Activated CD4-positive, alpha-beta memory T cell treated with anti-CD3 and anti-CD28 coated beads, Interleukin-2, amount 10 ng/mL, durations not matched to agents 7 days and 5 days (primary cell): ENCODE results near the gene KLHL18. TPM values are rescaled to one million over a fixed set of nuclear protein-coding genes. Genes with fewer than 3 reads are reported as not detected.

Experiments used
- CTCF ChIA-PET: fragments of 350-600 bp; sonication (Branson Sonifier 250); formaldehyde crosslinking; loops from one replicate; lab custom pipeline; 2021; ENCODE audit warnings: antibody characterized with exemption, inconsistent platforms; lab: Charles Lee
- POLR2A ChIA-PET: fragments of 350-600 bp; sonication (Branson Sonifier 250); formaldehyde crosslinking; loops from one replicate; lab custom pipeline; 2021; ENCODE audit warnings: antibody characterized with exemption; lab: Charles Lee
- DNase-seq: peaks from one replicate; pipeline ENCODE4 v3.0.0-alpha.2; 2020
- H3K27ac Mint-ChIP-seq: one replicate; pipeline ENCODE4 v1.8.0; 2021; ENCODE audit warnings: mild to moderate bottlenecking, mixed read lengths
- H3K27me3 Mint-ChIP-seq: one replicate; pipeline ENCODE4 v1.8.0; 2021; ENCODE audit warnings: mixed read lengths
- H3K36me3 Mint-ChIP-seq: one replicate; pipeline ENCODE4 v1.8.0; 2021; ENCODE audit warnings: low read depth, mixed read lengths
- H3K4me1 Mint-ChIP-seq: one replicate; pipeline ENCODE4 v1.8.0; 2021; ENCODE audit warnings: mixed read lengths
- H3K4me3 Mint-ChIP-seq: one replicate; pipeline ENCODE4 v1.8.0; 2021; ENCODE audit warnings: mild to moderate bottlenecking, mixed read lengths
- H3K9me3 Mint-ChIP-seq: one replicate; pipeline ENCODE4 v1.8.0; 2021; ENCODE audit warnings: mixed read lengths
- total RNA-seq, 2 experiments: library from RNA; stranded (reverse); gene quantifications; one replicate each; pipeline ENCODE4 v1.2.3, GENCODE V29; 2021

KLHL18 gene
- total RNA-seq, 2 experiments from 2014 or later: 19.4 to 21.2 TPM

DNA sequence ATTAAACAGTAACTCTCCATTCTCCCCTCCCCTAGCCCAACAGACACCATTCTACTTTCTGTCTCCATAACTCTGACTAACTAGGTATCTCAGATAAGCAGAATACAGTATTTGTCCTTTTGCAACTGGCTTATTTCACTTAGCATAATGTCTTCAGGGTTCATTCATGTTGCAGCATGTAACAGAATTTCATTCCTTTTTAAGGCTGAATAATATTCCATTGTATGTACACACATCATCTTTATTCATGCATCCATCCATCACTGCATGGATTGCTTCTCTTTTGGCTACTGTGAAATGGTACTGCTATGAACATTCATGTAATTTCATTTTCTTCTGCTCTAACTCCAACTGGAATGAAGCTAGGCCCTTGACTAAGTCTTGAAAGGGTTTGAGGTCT, 96.1 kb downstream of the KLHL18 start:
- Mint-ChIP-seq H3K27me3 (no peaks in the 10 kb centered on the region), H3K27ac (no peak overlapping the region), H3K9me3 (no peaks in the 10 kb centered on the region), H3K4me3 (peak overlapping the region; percentile 35), H3K36me3 (peaks cover 14% of the 10 kb centered on the region), H3K4me1 (peaks cover 47% of the 10 kb centered on the region)
- CTCF ChIA-PET: interaction anchor here (0.7 kb wide), 1 partner anchor 9 kb away, joined by 3 read pairs; no protein-coding TSS in a partner anchor
- POLR2A ChIA-PET: interaction anchor here (0.7 to 1.0 kb wide), 3 partner anchors 17 to 446 kb away, joined by 3 to 4 read pairs (median 3); partner anchors contain the start of gene SETD2
- no peak for DNase-seq

DNA sequence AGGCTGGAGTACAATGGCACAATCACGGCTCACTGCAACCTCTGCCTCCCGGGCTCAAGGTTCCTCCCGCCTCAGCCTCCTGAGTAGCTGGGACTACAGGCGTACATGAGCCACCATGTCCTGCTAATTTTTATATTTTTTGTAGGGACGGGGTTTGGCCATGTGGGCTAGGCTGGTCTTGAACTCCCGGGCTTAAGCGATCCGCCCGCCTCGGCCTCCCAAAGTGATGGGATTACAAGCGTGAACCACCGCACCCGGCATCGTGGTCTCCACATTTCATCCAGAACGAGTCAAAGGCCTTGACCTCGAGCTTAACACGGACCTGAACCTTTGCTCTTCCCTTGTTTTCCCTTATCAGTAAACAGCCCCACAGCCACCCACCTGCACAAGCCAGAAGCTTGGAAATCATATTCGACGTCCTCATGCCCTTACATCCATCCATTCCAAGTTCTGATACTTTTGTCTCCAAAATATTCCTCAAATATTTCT, 96.7 kb downstream of the KLHL18 start:
- no peaks in the 10 kb centered on the region for H3K9me3 Mint-ChIP-seq
- H3K4me1 Mint-ChIP-seq: peaks cover 49% of the 10 kb centered on the region
- H3K27me3 Mint-ChIP-seq: no peaks in the 10 kb centered on the region
- DNase-seq: no peak
- peak overlapping the region; percentile 99 for H3K4me3 Mint-ChIP-seq
- peaks cover 14% of the 10 kb centered on the region for H3K36me3 Mint-ChIP-seq
- peak overlapping the region; percentile 98 for H3K27ac Mint-ChIP-seq
- ChIA-PET CTCF (interaction anchor here (1.3 kb wide), 1 partner anchor 14 kb away, joined by 3 read pairs; no protein-coding TSS in a partner anchor), POLR2A (interaction anchor here (0.7 to 1.5 kb wide), 3 partner anchors 17 to 445 kb away, joined by 3 to 8 read pairs (median 3); no protein-coding TSS in a partner anchor)

DNA sequence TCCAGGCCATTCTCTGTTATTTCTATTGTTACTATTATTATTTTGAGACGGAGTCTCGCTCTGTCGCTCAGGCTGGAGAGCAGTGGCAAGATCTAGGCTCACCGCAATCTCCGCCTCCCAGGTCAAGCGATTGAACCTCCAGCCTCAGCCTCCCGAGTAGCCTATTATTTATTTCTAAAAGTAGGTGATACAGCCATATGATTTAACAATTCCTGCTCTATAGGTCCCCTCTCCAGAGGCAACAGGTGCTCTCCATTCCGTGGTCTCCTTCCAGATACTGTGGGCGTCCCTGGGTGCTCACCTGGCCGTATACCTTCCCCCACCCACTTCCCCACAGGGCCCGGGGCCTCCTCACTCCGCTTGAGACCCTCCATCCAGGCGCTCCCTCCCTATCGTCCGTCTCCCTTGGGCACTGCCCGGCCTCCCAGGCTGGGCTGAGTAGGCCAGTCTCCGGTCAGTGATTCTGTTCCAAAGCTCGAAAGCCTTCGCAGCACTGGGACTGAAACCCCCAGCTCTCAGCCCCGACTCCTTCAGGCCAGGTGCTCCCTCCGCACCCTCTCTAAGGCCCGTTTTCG, 97.4 kb downstream of the KLHL18 start:
- H3K36me3 Mint-ChIP-seq: peaks cover 14% of the 10 kb centered on the region
- H3K9me3 Mint-ChIP-seq: no peaks in the 10 kb centered on the region
- H3K27ac Mint-ChIP-seq: peak overlapping the region; percentile 98
- no peak for DNase-seq
- CTCF ChIA-PET: interaction anchor here (0.7 to 1.3 kb wide), 9 partner anchors 10 to 750 kb away, joined by 3 to 6 read pairs (median 3); partner anchors contain the start of genes NBEAL2 and SETD2
- H3K4me3 Mint-ChIP-seq: peak overlapping the region; percentile 99
- H3K27me3 Mint-ChIP-seq: no peaks in the 10 kb centered on the region
- peaks cover 50% of the 10 kb centered on the region for H3K4me1 Mint-ChIP-seq
- POLR2A ChIA-PET: interaction anchor here (0.7 to 1.9 kb wide), 24 partner anchors 9 to 1714 kb away, joined by 3 to 16 read pairs (median 5); partner anchors contain the start of genes CCDC12, KIF9, KLHL18 and QRICH1

DNA sequence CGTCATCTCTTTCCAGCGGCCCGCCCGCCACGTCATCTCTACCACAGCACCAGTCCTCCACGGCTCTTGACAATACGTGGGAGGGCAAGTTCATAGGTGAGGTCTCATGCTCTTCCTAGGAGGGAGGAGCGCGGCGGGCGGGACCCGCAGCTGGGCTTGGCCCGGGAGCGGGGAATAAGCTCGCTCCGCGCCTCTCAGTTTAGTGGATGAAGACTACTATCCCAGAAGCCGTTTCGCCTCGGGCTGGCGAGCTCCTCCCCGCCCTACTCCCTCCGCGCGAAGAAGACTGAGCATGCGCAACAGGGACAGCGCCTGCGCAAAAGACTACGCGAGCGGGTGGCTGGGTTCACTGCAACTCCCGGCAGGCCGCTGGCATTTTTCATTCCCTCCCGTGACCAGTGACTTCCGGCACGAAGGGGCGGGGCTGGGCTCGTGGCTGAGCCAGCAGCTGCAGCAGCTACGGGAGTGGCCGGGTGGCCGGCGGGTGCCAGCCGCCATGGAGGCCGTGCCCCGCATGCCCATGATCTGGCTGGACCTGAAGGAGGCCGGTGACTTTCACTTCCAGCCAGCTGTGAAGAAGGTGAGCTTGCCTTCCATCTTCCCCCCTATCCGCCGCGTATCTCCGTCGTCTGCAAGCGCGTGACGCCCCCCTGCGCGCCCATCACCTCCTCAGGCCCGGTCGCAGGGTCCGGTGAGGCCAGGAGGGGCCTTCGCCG, 98.0 kb downstream of the KLHL18 start, which contains the start of gene PTPN23:
Gene PTPN23, plus strand, starts transcription at position 421 of the 716 bp plus-strand sequence. Its CDS starts 76 bp downstream, at position 497.
- H3K27me3 Mint-ChIP-seq: no peaks in the 10 kb centered on the region
- peaks cover 52% of the 10 kb centered on the region for H3K4me1 Mint-ChIP-seq
- peaks cover 17% of the 10 kb centered on the region for H3K36me3 Mint-ChIP-seq
- peak; percentile 99 for DNase-seq
- CTCF ChIA-PET: interaction anchor here (0.7 to 1.3 kb wide), 9 partner anchors 11 to 751 kb away, joined by 3 to 6 read pairs (median 3); partner anchors contain the start of genes NBEAL2 and SETD2
- H3K4me3 Mint-ChIP-seq: peak within 1 kb of the TSS; percentile 99
- POLR2A ChIA-PET: interaction anchor here (0.7 to 1.9 kb wide), 23 partner anchors 8 to 1713 kb away, joined by 3 to 16 read pairs (median 5); partner anchors contain the start of genes CCDC12, KIF9, KLHL18 and QRICH1
- H3K27ac Mint-ChIP-seq: peak within 1 kb of the TSS; percentile 98
- H3K9me3 Mint-ChIP-seq: no peaks in the 10 kb centered on the region

DNA sequence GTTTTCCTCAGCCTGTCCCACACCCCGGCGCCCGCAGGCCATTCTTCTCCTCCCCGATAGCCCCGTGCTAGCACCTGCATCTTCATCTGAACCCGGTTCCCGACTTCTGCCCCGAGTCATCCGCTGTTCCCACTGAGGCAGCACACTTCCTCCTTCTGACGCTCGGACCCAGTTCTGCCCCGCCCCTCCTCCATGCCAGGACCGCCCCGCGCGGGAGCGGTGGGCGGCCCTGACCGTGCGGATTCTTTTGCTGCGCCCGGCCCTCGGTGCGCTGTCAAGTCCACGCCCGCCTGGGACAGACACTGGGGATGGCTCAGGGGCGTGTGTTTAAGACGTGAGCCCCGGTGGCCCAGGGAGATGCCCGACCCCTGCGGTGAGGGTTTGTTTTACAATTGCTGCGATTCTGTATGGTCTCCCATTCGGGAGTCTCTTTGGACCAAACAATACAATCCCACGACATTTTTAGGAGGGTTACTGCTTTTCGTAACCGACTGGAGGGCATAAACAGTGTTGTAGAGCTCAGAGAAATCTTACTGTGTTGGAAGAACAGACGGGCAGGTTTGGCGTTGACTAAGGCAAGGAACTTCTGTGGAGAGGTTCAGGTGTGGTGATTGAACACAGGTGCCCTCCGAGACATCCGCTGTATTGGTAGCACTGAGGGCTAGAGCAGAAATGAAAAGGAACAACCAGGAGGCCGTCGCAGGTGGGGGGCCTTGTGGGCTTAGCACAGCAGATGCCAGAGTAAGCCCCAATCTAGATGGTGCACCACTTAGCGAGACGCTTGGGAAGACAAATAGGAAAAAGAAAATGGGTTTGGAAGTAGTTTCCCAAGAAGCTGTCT, 98.8 kb downstream of the KLHL18 start:
- ChIA-PET CTCF (interaction anchor here (0.8 to 1.2 kb wide), 3 partner anchors 11 to 752 kb away, joined by 3 to 4 read pairs (median 3); no protein-coding TSS in a partner anchor), POLR2A (interaction anchor here (0.8 to 1.9 kb wide), 14 partner anchors 11 to 1712 kb away, joined by 3 to 16 read pairs (median 5); partner anchors contain the start of genes KIF9, KLHL18, QRICH1 and SETD2)
- Mint-ChIP-seq H3K36me3 (peaks cover 21% of the 10 kb centered on the region), H3K27me3 (no peaks in the 10 kb centered on the region), H3K4me1 (peaks cover 54% of the 10 kb centered on the region), H3K4me3 (peak overlapping the region; percentile 99), H3K9me3 (no peaks in the 10 kb centered on the region), H3K27ac (peak overlapping the region; percentile 98)
- DNase-seq: peak; percentile 84

DNA sequence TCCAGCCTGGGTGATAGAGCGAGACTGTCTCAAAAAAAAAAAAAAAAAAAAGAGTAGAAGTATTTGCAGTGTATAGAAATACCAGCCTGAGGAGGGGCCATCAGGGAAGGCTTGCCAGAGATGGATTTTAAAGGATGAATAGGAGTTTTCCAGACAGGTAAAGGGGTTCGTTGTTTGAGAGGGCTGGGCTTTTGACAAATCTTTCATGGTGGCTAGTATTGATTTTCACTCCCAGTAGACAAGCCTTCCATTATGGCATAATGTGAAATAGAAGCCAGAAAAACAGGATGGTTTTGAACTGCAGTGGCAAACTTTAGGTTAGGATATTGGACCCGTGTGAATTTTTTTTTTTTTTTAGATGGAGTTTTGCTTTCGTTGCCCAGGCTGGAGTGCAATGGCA, 101.7 kb downstream of the KLHL18 start:
- no peaks in the 10 kb centered on the region for H3K9me3 Mint-ChIP-seq
- peaks cover 22% of the 10 kb centered on the region for H3K36me3 Mint-ChIP-seq
- H3K4me1 Mint-ChIP-seq: peaks cover 41% of the 10 kb centered on the region
- DNase-seq: no peak
- POLR2A ChIA-PET: no interaction called here
- H3K27ac Mint-ChIP-seq: no peak overlapping the region
- CTCF ChIA-PET: interaction anchor here (1.2 kb wide), 1 partner anchor 37 kb away, joined by 7 read pairs; no protein-coding TSS in a partner anchor
- no peak overlapping the region for H3K4me3 Mint-ChIP-seq
- no peaks in the 10 kb centered on the region for H3K27me3 Mint-ChIP-seq

DNA sequence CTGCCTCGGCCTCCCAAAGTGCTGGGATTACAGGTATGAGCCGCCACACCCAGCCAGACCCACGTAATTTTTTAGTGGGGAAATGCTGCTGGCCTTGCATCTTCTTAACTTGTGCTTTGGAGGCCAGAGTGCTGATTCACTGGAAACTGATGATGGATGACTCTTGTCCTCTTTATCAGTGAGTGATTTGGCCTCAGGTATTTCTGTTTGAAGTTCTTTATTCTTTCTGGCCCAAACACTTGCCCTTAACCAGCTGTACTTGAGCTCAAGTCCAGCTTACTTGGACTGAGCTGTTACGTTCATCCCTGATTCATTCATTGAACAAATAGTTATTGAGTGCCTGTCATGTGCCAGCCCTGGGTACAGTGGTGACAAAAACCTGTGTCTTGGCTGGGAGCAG, 102.3 kb downstream of the KLHL18 start:
- no peak overlapping the region for H3K4me3 Mint-ChIP-seq
- DNase-seq: no peak
- H3K4me1 Mint-ChIP-seq: peaks cover 35% of the 10 kb centered on the region
- H3K27ac Mint-ChIP-seq: no peak overlapping the region
- peaks cover 22% of the 10 kb centered on the region for H3K36me3 Mint-ChIP-seq
- no peaks in the 10 kb centered on the region for H3K27me3 Mint-ChIP-seq
- POLR2A ChIA-PET: no interaction called here
- CTCF ChIA-PET: no interaction called here
- H3K9me3 Mint-ChIP-seq: no peaks in the 10 kb centered on the region

DNA sequence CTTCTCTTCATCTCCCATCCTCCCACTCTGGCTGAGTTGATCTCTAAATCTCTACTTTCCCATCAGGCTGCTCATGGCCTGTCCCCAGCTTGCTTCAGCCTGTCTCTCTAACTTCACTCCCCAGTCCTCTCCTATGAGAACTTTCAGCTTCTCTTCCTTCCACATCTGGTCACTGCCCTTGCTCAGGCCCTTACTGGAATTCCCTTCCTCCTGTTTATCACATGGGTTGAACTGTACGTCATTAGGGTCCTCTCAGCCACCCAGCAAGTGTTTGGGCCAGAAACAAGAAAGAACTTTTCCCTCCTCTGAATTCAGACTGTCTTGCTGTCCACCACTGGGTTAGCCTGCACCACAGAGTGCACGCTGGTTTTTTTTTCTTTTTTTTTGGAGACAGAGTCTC, 103.1 kb downstream of the KLHL18 start:
- Mint-ChIP-seq H3K27me3 (no peaks in the 10 kb centered on the region), H3K36me3 (peaks cover 18% of the 10 kb centered on the region), H3K4me3 (no peak overlapping the region), H3K27ac (no peak overlapping the region), H3K9me3 (no peaks in the 10 kb centered on the region), H3K4me1 (peaks cover 30% of the 10 kb centered on the region)
- DNase-seq: no peak
- ChIA-PET POLR2A (no interaction called here), CTCF (no interaction called here)

DNA sequence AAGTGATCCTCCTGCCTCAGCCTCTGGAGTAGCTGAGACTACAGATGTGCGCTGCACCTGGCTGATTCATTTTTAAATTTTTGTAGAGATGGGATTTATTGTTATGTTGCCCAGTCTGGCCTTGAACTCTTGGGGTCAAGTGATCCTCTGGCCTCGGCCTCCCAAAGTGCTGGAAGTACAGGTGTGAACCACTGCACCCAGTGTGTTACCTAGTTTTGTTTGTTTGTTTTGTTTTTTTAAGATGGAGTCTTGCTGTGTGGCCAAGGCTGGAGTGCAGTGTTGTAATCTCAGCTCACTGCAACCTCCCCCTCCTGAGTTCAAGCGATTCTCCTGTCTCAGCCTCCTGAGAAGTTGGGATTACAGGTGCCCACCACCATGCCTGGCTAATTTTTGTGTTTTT, 110.2 kb downstream of the KLHL18 start:
- ChIA-PET CTCF (interaction anchor here (1.2 to 2.0 kb wide), 2 partner anchors 14 to 28 kb away, joined by 3 to 8 read pairs; no protein-coding TSS in a partner anchor), POLR2A (interaction anchor here (0.8 kb wide), 1 partner anchor 313 kb away, joined by 3 read pairs; no protein-coding TSS in a partner anchor)
- Mint-ChIP-seq H3K4me3 (no peak overlapping the region), H3K27ac (no peak overlapping the region), H3K36me3 (peaks cover 13% of the 10 kb centered on the region), H3K27me3 (no peaks in the 10 kb centered on the region), H3K9me3 (no peaks in the 10 kb centered on the region), H3K4me1 (peaks cover 14% of the 10 kb centered on the region)
- no peak for DNase-seq

DNA sequence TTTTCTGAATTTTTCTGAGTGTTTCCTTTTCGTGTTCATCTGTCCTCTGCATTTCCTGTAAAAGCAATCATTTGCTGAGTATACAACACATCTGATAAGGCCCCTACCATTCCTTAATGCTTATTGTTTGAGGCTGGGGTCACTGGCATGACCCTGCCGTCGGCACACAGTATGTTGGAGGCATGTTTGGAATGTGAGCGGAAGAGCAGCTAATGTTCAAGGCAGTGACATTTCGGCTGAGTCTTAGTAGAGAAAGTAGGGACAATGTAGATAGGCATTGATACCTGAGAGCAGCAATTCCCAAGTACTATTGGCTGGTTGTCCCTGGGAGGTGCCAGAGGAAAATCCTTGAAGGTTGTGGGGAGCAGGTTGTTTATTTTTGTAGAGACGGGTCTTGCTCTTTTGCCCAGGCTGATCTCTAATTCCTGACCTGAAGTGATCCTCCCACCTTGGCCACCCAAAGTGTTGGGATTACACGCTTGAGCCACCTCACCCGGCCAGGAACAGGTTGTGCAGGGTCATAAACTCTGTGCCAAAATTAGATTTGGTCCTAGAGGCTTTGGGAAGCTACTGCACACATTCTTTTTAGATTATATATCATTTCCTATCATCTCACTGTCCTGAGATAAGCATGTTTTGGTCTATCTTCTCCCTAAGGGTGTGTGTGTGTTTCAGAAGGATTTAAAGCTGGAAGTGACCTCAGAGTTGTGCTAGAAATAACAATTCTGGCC, 111.6 kb downstream of the KLHL18 start:
- H3K9me3 Mint-ChIP-seq: no peaks in the 10 kb centered on the region
- peak overlapping the region; percentile 44 for H3K27ac Mint-ChIP-seq
- H3K27me3 Mint-ChIP-seq: no peaks in the 10 kb centered on the region
- H3K4me1 Mint-ChIP-seq: peaks cover 15% of the 10 kb centered on the region
- DNase-seq: no peak
- peaks cover 10% of the 10 kb centered on the region for H3K36me3 Mint-ChIP-seq
- H3K4me3 Mint-ChIP-seq: no peak overlapping the region
- ChIA-PET POLR2A (interaction anchor here (0.9 to 1.3 kb wide), 2 partner anchors 14 to 15 kb away, joined by 3 to 4 read pairs; partner anchors contain the start of gene PTPN23), CTCF (interaction anchor here (0.6 to 2.0 kb wide), 6 partner anchors 13 to 126 kb away, joined by 3 to 8 read pairs (median 3); no protein-coding TSS in a partner anchor)

DNA sequence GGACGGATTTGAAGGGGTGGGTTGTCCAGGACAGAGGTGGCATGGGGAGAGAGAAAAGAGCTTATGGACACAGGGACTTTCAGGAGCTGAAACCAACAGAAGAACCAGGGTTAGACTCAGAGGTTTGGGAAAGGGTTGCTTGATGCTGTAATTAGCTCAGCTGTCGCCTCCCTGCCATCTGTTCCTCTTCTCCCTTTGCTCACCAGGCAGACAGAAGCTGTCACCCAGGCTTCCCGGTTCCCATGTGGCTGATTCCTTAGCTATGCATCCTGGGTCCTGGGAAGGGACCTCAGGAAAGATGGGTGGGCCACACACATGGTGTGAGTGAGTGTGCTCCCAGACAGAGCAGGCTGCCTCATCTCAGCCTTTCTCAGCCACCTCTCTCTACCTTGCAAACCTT, 112.1 kb downstream of the KLHL18 start:
- peaks cover 10% of the 10 kb centered on the region for H3K36me3 Mint-ChIP-seq
- ChIA-PET POLR2A (interaction anchor here (0.9 to 1.3 kb wide), 2 partner anchors 14 kb away, joined by 3 to 4 read pairs; partner anchors contain the start of gene PTPN23), CTCF (interaction anchor here (0.6 to 2.0 kb wide), 5 partner anchors 14 to 127 kb away, joined by 3 to 8 read pairs (median 3); no protein-coding TSS in a partner anchor)
- H3K9me3 Mint-ChIP-seq: no peaks in the 10 kb centered on the region
- H3K27ac Mint-ChIP-seq: peak overlapping the region; percentile 44
- H3K27me3 Mint-ChIP-seq: no peaks in the 10 kb centered on the region
- peaks cover 16% of the 10 kb centered on the region for H3K4me1 Mint-ChIP-seq
- no peak overlapping the region for H3K4me3 Mint-ChIP-seq
- no peak for DNase-seq
